GM19455 (cell line): ENCODE data around the gene LSM14A.
"Not testable (repeated sequence)": the region's sequence is repeated elsewhere in the genome, so short reads cannot be mapped to it uniquely, and the experiment has no call there.

ENCODE experiments used
- ATAC-seq: cut with Tn5 transposase; IDR thresholded peaks from one replicate; pipeline ENCODE4 v1.9.1; 2021; ENCODE audit not compliant: unreplicated experiment

Gene LSM14A

GRCh38 chr19:34189199-34189916, 17.1 kb downstream of the LSM14A start:
- ATAC-seq: no peak

- ATAC-seq: no peak
Observed at GRCh38 chr19:34189917-34190425, 17.7 kb downstream of the LSM14A start.

- no peak for ATAC-seq
Observed at GRCh38 chr19:34191355-34191962, 19.2 kb downstream of the LSM14A start.

GRCh38 chr19:34193439-34193838, 21.1 kb downstream of the LSM14A start:
- ATAC-seq: no peak

- ATAC-seq: no peak
Observed at GRCh38 chr19:34193876-34194275, 21.6 kb downstream of the LSM14A start.

- no peak for ATAC-seq
Observed at GRCh38 chr19:34201133-34201532, 28.8 kb downstream of the LSM14A start.

GRCh38 chr19:34205324-34205723, 33.0 kb downstream of the LSM14A start:
- ATAC-seq: not testable (repeated sequence)

GRCh38 chr19:34208291-34208884, 36.1 kb downstream of the LSM14A start:
- no peak for ATAC-seq

GRCh38 chr19:34209726-34210125, 37.4 kb downstream of the LSM14A start:
- no peak for ATAC-seq

GRCh38 chr19:34213283-34213682, 41.0 kb downstream of the LSM14A start:
- no peak for ATAC-seq

GRCh38 chr19:34214040-34214439, 41.7 kb downstream of the LSM14A start:
- ATAC-seq: no peak

- ATAC-seq: no peak
Observed at GRCh38 chr19:34215006-34215665, 42.8 kb downstream of the LSM14A start.

- no peak for ATAC-seq
Observed at GRCh38 chr19:34215666-34216038, 43.3 kb downstream of the LSM14A start.

GRCh38 chr19:34216745-34217219, 44.5 kb downstream of the LSM14A start:
- ATAC-seq: not testable (repeated sequence)

- ATAC-seq: no peak
Observed at GRCh38 chr19:34217952-34218817, 45.9 kb downstream of the LSM14A start.

GRCh38 chr19:34218818-34219164, 46.5 kb downstream of the LSM14A start:
- no peak for ATAC-seq

- no peak for ATAC-seq
Observed at GRCh38 chr19:34220472-34221063, 48.3 kb downstream of the LSM14A start.

GRCh38 chr19:34222386-34222785, 50.1 kb downstream of the LSM14A start:
- ATAC-seq: no peak

GRCh38 chr19:34224996-34225658, 52.8 kb downstream of the LSM14A start:
- ATAC-seq: no peak

GRCh38 chr19:34225659-34226015, 53.3 kb downstream of the LSM14A start:
- no peak for ATAC-seq
